Suppressor macrophage (primary cell): ENCODE results near the gene TTLL1.

Source experiments
- DNase-seq, 4 experiments: peaks; one replicate each; pipeline ENCODE4 v3.0.0-alpha.2; 2020 to 2022

TTLL1 gene

DNA sequence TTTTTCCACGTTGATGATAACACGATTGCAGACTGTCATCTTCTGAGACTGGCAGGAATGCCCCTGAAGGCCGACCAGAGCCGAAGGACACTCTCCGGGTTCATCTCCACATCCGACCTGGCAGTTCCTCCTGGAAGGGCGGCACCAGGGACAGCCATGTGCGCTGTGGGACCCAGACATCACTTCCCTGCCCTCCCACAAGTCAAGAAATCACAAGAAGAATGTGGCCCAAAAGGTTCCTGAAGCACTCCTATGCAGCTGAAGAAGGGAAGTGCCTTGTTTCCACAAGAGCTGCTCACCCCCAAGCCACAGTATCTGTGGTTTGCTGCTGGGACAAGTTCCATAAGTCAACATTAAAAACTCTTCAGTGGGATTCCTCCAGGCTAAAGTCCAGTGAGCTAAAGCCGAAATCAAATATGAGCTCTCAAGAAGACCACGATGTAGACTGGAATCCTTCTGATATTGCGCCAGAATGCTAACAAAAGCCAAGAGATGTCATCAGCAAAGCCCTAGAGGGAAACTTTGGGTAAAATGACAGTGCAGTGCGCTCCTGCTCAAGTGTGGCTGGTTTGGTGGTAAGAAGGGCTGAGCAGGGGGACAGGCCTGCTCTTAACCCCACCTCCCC, 95.4 kb downstream of the TTLL1 start:
- peak; percentile 55 to 78 (median 76) for DNase-seq

DNA sequence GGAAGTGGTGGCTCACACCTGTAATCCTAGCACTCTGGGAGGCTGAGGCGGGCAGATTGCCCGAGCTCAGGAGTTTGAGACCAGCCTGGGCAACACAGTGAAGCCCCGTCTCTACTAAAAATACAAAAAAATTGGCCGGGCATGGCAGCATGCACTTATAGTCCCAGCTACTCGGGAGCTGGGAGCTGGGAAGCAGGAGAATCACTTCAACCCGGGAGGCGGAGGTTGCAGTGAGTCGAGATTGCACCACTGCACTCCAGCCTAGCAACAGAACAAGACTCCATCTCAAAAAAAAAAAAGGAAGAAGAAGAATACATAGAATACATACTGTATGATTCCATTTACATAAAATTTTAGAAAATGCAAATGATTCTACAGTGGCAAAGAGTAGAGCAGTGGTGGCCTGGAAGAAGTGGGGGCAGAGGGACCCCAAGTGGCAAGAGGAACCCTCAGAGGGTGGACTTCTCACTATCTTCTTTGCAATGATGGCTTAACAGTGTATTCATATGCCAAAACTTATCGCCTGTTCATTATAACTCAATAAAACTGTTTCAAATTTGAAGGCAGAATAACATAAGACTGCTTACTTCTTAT, 96.2 kb downstream of the TTLL1 start:
- peak in 3 of 4 experiments; percentile 31 to 42 (median 34) for DNase-seq

DNA sequence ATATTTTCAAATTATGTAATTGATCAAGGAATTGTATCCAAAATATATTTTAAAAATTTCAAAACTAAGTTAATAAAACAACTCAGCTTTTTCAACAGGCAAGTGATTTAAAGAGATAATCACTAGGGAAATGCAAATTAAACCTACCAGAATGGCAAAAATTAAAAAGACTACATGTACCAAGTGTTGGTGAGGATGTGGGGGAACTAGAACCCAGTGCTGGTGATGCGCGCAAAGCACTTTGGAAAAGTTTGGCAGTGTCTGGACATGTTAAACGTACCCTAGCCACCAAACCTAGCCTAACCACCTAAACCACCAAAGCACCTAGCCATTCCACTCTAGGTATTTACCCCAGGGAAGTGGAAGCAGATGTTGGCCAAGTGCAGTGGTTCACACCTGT, 97.1 kb downstream of the TTLL1 start:
- no peak for DNase-seq

DNA sequence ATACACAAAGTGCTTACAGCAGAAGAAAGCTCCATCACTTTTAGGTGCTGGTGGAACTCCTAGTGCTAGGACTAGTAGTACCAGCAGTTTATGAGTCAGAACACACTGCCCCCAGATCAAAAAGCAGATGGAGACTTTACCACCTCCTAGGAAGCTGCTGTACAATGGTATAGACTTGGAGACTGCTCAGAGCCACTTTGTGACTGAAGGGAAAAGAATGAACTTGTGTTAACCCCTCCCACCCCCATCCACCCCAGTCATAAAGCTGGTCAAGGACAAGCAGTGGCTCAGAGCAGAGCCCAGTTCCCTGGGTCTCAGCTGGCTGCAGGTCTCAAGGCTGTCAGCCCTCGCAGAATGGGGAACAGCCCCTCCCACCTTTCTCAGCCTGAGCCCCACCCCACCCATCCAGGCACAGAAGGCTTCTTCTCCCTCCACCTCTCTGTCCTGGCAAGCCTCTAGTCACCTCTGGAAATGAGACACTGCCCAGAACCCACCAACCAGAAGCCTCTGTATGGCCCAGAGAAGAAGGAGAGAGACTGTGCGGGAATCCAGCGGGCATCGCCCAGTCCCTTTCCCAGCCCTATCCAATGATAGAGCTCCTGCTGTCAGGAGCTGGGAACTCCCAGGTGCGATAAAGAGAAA, 98.1 kb downstream of the TTLL1 start:
- peak in 3 of 4 experiments; percentile 39 to 57 (median 52) for DNase-seq

DNA sequence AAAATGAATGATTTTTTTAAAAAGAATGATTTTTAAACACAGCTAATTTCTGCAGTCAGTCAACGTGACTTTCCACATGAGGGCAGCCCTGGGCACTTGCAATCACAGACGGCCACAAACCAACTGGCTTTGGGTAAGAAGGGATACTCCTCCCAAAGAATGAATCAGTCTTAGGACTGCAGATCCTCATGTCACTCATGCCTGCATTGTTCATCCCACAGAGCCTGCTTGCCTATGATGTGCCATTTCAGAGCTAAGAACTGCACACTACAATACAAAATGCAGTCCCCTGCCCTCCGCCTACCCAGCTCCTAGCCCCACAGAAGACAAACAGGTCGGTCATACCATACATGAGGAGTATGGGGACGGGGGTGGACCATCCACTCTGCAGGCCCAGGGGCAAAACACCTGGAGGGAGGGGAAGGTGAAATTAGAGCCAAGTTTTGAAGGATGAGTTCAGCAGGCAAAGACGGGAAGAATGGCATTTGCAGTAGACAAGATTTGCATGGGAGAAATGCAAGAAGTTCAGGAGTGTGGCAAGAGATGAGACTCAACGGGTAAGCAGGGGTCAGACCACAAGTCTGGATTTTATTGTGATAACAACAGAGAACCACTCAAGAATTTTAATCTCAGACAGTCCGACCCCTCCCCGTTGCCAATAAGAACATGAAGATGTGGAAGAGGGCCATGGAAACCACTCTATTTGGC, 98.9 kb downstream of the TTLL1 start:
- peak; percentile 75 to 90 (median 86) for DNase-seq
